Measurements from ENCODE around the gene RNF115.
A peak's percentile ranks its signal among the peaks of the same experiment; 100 is the strongest.

The RNF115 gene

DNA sequence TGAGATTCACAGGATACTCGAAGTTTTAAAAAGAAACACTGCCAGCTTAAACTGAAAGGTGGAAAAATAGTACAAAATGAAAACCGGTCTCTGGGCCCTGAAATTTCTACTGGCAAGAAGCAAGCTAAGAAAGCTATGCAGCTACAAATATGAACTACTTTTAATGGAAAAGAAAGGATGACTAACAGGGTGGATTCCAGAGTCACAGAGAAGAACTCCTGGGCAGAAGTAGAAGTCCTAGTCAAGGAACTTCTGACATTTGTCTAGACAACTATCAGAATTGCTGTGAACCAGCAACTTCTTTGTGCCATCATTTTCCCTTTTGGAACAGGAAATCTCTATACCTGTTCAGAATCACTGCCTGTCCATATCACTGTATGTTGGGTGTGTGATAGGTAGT lies 66.5 kb downstream of the RNF115 start:
- H3K27me3 ChIP-seq (ENCODE audit: insufficient read depth, poor library complexity, severe bottlenecking), result no peaks in the 10 kb centered on the region
- no peak for TF ChIP-seq GABPA (IDR thresholded peaks at IDR 0.05; ENCODE audit: low read depth)
- TF ChIP-seq, protein P1, sequence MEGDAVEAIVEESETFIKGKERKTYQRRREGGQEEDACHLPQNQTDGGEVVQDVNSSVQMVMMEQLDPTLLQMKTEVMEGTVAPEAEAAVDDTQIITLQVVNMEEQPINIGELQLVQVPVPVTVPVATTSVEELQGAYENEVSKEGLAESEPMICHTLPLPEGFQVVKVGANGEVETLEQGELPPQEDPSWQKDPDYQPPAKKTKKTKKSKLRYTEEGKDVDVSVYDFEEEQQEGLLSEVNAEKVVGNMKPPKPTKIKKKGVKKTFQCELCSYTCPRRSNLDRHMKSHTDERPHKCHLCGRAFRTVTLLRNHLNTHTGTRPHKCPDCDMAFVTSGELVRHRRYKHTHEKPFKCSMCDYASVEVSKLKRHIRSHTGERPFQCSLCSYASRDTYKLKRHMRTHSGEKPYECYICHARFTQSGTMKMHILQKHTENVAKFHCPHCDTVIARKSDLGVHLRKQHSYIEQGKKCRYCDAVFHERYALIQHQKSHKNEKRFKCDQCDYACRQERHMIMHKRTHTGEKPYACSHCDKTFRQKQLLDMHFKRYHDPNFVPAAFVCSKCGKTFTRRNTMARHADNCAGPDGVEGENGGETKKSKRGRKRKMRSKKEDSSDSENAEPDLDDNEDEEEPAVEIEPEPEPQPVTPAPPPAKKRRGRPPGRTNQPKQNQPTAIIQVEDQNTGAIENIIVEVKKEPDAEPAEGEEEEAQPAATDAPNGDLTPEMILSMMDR (IDR thresholded peaks at IDR 0.05; ENCODE audit: insufficient read depth, low read length), result no peak
- TF ChIP-seq POLR2AphosphoS5 (IDR thresholded peaks at IDR 0.05; ENCODE audit: low read depth), result no peak
- TF ChIP-seq SPI1 (IDR thresholded peaks at IDR 0.05; ENCODE audit: borderline replicate concordance, low read depth), result no peak
- TF ChIP-seq REST (IDR thresholded peaks at IDR 0.05; ENCODE audit: insufficient replicate concordance, low read depth), result no peak
- no peak overlapping the region for H3K4me3 ChIP-seq (replicated peaks; ENCODE audit: insufficient read depth, low read length)
- no peak overlapping the region for H3K27ac ChIP-seq (replicated peaks)
- no peak for DNase-seq (ENCODE audit: low read depth in 1 of 2, low spot score in 1 of 2)

GRCh38 chr1:145751491-145752037 lies 72.3 kb downstream of the RNF115 start:
- TF ChIP-seq REST (IDR thresholded peaks at IDR 0.05; ENCODE audit: insufficient replicate concordance, low read depth) (no peak), GABPA (IDR thresholded peaks at IDR 0.05; ENCODE audit: low read depth) (no peak), POLR2AphosphoS5 (IDR thresholded peaks at IDR 0.05; ENCODE audit: low read depth) (no peak), SPI1 (IDR thresholded peaks at IDR 0.05; ENCODE audit: borderline replicate concordance, low read depth) (no peak)
- TF ChIP-seq, protein P1 (IDR thresholded peaks at IDR 0.05; ENCODE audit: insufficient read depth, low read length), result no peak
- Histone ChIP-seq H3K27ac (replicated peaks) (no peak overlapping the region), H3K4me3 (replicated peaks; ENCODE audit: insufficient read depth, low read length) (no peak overlapping the region), H3K27me3 (ENCODE audit: insufficient read depth, poor library complexity, severe bottlenecking) (no peaks in the 10 kb centered on the region)
- no peak for DNase-seq (ENCODE audit: low read depth in 1 of 2, low spot score in 1 of 2)

- H3K27ac ChIP-seq (replicated peaks), result no peak overlapping the region
- peak in 1 of 2 experiments; percentile 23 for DNase-seq (ENCODE audit: low read depth in 1 of 2, low spot score in 1 of 2)
- TF ChIP-seq SPI1 (IDR thresholded peaks at IDR 0.05; ENCODE audit: borderline replicate concordance, low read depth) (no peak), POLR2AphosphoS5 (IDR thresholded peaks at IDR 0.05; ENCODE audit: low read depth) (no peak), GABPA (IDR thresholded peaks at IDR 0.05; ENCODE audit: low read depth) (no peak), REST (IDR thresholded peaks at IDR 0.05; ENCODE audit: insufficient replicate concordance, low read depth) (no peak)
- TF ChIP-seq, protein P1 (IDR thresholded peaks at IDR 0.05; ENCODE audit: insufficient read depth, low read length), result no peak
- H3K27me3 ChIP-seq (ENCODE audit: insufficient read depth, poor library complexity, severe bottlenecking), result no peaks in the 10 kb centered on the region
- no peak overlapping the region for H3K4me3 ChIP-seq (replicated peaks; ENCODE audit: insufficient read depth, low read length)
Measured at GRCh38 chr1:145750426-145750825, 73.5 kb downstream of the RNF115 start.

All from HL-60 (cell line).